DOHH2 (cell line): ENCODE results near the gene VSIG10L2.

Source experiments
- EZH2phosphoT487 ChIP-seq: fragments of 200-600 bp; sonication (generic); IDR thresholded peaks from 2 replicates; pipeline ENCODE4 v1.6.1; 2017; ENCODE audit warnings: borderline replicate concordance, mild to moderate bottlenecking, antibody characterized with exemption, low read length, moderate library complexity, mixed read lengths
- TF ChIP-seq, protein P1 (sequence below): fragments of 200-600 bp; sonication (generic); IDR thresholded peaks from one replicate; pipeline ENCODE4 v1.5.1; 2014; ENCODE audit warnings: antibody characterized with exemption, mild to moderate bottlenecking, low read depth, low read length; ENCODE audit not compliant: poor library complexity, severe bottlenecking

DNA sequence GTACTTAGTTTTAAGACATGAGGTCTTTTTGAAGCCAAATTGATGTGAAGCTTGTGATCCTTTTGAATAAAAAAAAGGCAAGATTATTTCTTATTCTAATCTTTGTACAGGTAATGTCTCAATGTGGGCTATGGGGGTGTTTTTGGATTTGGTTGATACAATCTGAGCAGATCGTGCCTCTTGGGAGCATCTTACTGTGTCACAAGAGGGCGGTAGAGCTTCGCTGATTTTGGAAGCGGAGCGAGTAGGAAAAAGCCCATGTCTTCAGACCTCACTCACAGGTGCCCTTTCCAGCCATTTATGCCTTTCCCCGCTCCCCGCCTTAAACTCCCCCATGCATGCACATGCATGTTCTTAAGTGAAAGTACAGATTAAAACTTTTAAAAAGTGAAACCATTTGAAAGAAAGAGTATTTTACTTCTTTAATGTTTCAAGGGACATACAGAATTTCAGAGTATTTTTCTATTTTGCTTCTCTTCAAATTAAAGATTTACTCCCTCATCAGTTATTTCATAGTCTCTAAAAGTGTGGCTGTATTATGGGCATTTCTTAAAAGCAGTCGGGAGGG, 22.7 kb upstream of the VSIG10L2 start:
- TF ChIP-seq, protein P1, sequence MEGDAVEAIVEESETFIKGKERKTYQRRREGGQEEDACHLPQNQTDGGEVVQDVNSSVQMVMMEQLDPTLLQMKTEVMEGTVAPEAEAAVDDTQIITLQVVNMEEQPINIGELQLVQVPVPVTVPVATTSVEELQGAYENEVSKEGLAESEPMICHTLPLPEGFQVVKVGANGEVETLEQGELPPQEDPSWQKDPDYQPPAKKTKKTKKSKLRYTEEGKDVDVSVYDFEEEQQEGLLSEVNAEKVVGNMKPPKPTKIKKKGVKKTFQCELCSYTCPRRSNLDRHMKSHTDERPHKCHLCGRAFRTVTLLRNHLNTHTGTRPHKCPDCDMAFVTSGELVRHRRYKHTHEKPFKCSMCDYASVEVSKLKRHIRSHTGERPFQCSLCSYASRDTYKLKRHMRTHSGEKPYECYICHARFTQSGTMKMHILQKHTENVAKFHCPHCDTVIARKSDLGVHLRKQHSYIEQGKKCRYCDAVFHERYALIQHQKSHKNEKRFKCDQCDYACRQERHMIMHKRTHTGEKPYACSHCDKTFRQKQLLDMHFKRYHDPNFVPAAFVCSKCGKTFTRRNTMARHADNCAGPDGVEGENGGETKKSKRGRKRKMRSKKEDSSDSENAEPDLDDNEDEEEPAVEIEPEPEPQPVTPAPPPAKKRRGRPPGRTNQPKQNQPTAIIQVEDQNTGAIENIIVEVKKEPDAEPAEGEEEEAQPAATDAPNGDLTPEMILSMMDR, result peak; percentile 75
- TF ChIP-seq EZH2phosphoT487, result no peak
